OCI-LY1 (cell line): ENCODE data around the gene PLA2G12B.

Experiments
- H2AFZ ChIP-seq: fragments of 200-600 bp; sonication (generic), shearing (Covaris generic); 2 replicates; pipeline ENCODE4 v1.6.0; 2014; ENCODE audit warnings: antibody characterized with exemption, mild to moderate bottlenecking, low read length
- H3F3A ChIP-seq: fragments of 200-600 bp; sonication (generic), shearing (Covaris generic); 2 replicates; pipeline ENCODE4 v1.6.0; 2014; ENCODE audit warnings: mild to moderate bottlenecking, antibody characterized with exemption, low read length, moderate library complexity; ENCODE audit not compliant: insufficient read depth
- H3K27ac ChIP-seq: fragments of 200-600 bp; sonication (generic); 2 replicates; pipeline ENCODE4 v1.5.1; 2014; ENCODE audit warnings: low read length, mixed run types, mild to moderate bottlenecking, low read depth; ENCODE audit not compliant: poor library complexity, severe bottlenecking
- H3K27me3 ChIP-seq: fragments of 200-600 bp; sonication (generic); 2 replicates; pipeline ENCODE4 v1.6.0; 2014; ENCODE audit warnings: antibody characterized with exemption, mild to moderate bottlenecking, low read length, moderate library complexity; ENCODE audit not compliant: insufficient read depth
- H3K36me3 ChIP-seq: fragments of 200-600 bp; sonication (generic); 2 replicates; pipeline ENCODE4 v1.6.1; 2014; ENCODE audit warnings: mild to moderate bottlenecking, antibody characterized with exemption, low read length, moderate library complexity, mixed read lengths; ENCODE audit not compliant: insufficient read depth
- H3K4me1 ChIP-seq: fragments of 200-600 bp; sonication (generic); 2 replicates; pipeline ENCODE4 v1.5.1; 2014; ENCODE audit warnings: mild to moderate bottlenecking, low read length, moderate library complexity; ENCODE audit not compliant: insufficient read depth, severe bottlenecking
- H3K4me2 ChIP-seq: fragments of 200-600 bp; sonication (generic), shearing (Covaris generic); 2 replicates; pipeline ENCODE4 v1.6.1; 2014; ENCODE audit warnings: low read length
- H3K4me3 ChIP-seq: fragments of 200-600 bp; sonication (generic); 2 replicates; pipeline ENCODE4 v1.5.1; 2014; ENCODE audit warnings: low read length, low read depth, mild to moderate bottlenecking, mixed read lengths; ENCODE audit not compliant: poor library complexity, severe bottlenecking
- H3K79me2 ChIP-seq: fragments of 200-600 bp; shearing (Covaris generic); 2 replicates; pipeline ENCODE4 v1.6.1; 2016; ENCODE audit warnings: mixed run types, low read length, mixed read lengths; ENCODE audit not compliant: insufficient read depth
- H3K9ac ChIP-seq: fragments of 200-600 bp; sonication (generic), shearing (Covaris generic); 2 replicates; pipeline ENCODE4 v1.6.1; 2014; ENCODE audit warnings: mild to moderate bottlenecking, low read length, mixed read lengths
- H3K9me2 ChIP-seq: fragments of 200-600 bp; sonication (generic), shearing (Covaris generic); 2 replicates; pipeline ENCODE4 v1.6.1; 2014; ENCODE audit warnings: low read depth, mild to moderate bottlenecking, low read length, mixed read lengths
- H3K9me3 ChIP-seq: fragments of 200-600 bp; shearing (Covaris generic); 2 replicates; pipeline ENCODE4 v1.6.1; 2014; ENCODE audit warnings: low read length, mixed read lengths
- H4K20me1 ChIP-seq: fragments of 200-600 bp; sonication (generic), shearing (Covaris generic); 2 replicates; pipeline ENCODE4 v1.6.0; 2016; ENCODE audit warnings: mild to moderate bottlenecking, low read length; ENCODE audit not compliant: insufficient read depth
- CTCF ChIP-seq: fragments of 200-600 bp; sonication (generic), shearing (Covaris generic); IDR thresholded peaks from 2 replicates; pipeline ENCODE4 v1.5.1; 2017; ENCODE audit warnings: mild to moderate bottlenecking, antibody characterized with exemption, low read length, moderate library complexity, mixed read lengths
- EZH2 ChIP-seq: fragments of 200-600 bp; sonication (generic), shearing (Covaris generic); IDR thresholded peaks from 2 replicates; pipeline ENCODE4 v1.8.0; 2017; ENCODE audit warnings: borderline replicate concordance, mixed run types, mild to moderate bottlenecking, antibody characterized with exemption, low read length, moderate library complexity, mixed read lengths

PLA2G12B gene

GRCh38 chr10:72953687-72954086 lies 919 bp downstream of the PLA2G12B start:
- H4K20me1 ChIP-seq: no peaks in the 10 kb centered on the region
- no peak overlapping the region for H2AFZ ChIP-seq
- no peaks in the 10 kb centered on the region for H3K36me3 ChIP-seq
- no peaks in the 10 kb centered on the region for H3K9me2 ChIP-seq
- no peak overlapping the region for H3K4me2 ChIP-seq
- no peaks in the 10 kb centered on the region for H3F3A ChIP-seq
- no peak for TF ChIP-seq EZH2
- TF ChIP-seq CTCF: no peak
- H3K9ac ChIP-seq: no peak overlapping the region
- no peak overlapping the region for H3K4me3 ChIP-seq
- no peaks in the 10 kb centered on the region for H3K79me2 ChIP-seq
- H3K27me3 ChIP-seq: no peaks in the 10 kb centered on the region
- no peaks in the 10 kb centered on the region for H3K4me1 ChIP-seq
- H3K9me3 ChIP-seq: no peaks in the 10 kb centered on the region
- H3K27ac ChIP-seq: no peak overlapping the region

- H3K27ac ChIP-seq: no peak overlapping the region
- H2AFZ ChIP-seq: no peak overlapping the region
- no peak overlapping the region for H3K9ac ChIP-seq
- H3K27me3 ChIP-seq: no peaks in the 10 kb centered on the region
- H4K20me1 ChIP-seq: no peaks in the 10 kb centered on the region
- no peaks in the 10 kb centered on the region for H3K36me3 ChIP-seq
- H3F3A ChIP-seq: no peaks in the 10 kb centered on the region
- H3K79me2 ChIP-seq: no peaks in the 10 kb centered on the region
- no peak overlapping the region for H3K4me3 ChIP-seq
- no peaks in the 10 kb centered on the region for H3K9me2 ChIP-seq
- no peaks in the 10 kb centered on the region for H3K9me3 ChIP-seq
- no peaks in the 10 kb centered on the region for H3K4me1 ChIP-seq
- H3K4me2 ChIP-seq: no peak overlapping the region
- TF ChIP-seq CTCF (no peak), EZH2 (no peak)
These were observed 1.9 kb downstream of the PLA2G12B start for GRCh38 chr10:72952642-72953158.

- H2AFZ ChIP-seq: no peak overlapping the region
- TF ChIP-seq CTCF (no peak), EZH2 (no peak)
These were observed 2.4 kb downstream of the PLA2G12B start for GRCh38 chr10:72952189-72952588.

More at GRCh38 chr10:72952189-72952588, 2.4 kb downstream of the PLA2G12B start:
- no peak overlapping the region for H3K4me3 ChIP-seq
- no peaks in the 10 kb centered on the region for H3K36me3 ChIP-seq
- H3K27me3 ChIP-seq: no peaks in the 10 kb centered on the region
- no peak overlapping the region for H3K4me2 ChIP-seq
- no peaks in the 10 kb centered on the region for H3K4me1 ChIP-seq
- H3K79me2 ChIP-seq: no peaks in the 10 kb centered on the region
- H3K9me2 ChIP-seq: no peaks in the 10 kb centered on the region
- H3K9me3 ChIP-seq: no peaks in the 10 kb centered on the region
- H3K9ac ChIP-seq: no peak overlapping the region
- H4K20me1 ChIP-seq: no peaks in the 10 kb centered on the region
- H3K27ac ChIP-seq: no peak overlapping the region
- no peaks in the 10 kb centered on the region for H3F3A ChIP-seq
